GM19035 (cell line): ENCODE measurements around the gene PRKACA.

Source experiments
- ATAC-seq: cut with Tn5 transposase; IDR thresholded peaks from one replicate; pipeline ENCODE4 v1.9.1; 2021; ENCODE audit not compliant: unreplicated experiment

Gene PRKACA

DNA sequence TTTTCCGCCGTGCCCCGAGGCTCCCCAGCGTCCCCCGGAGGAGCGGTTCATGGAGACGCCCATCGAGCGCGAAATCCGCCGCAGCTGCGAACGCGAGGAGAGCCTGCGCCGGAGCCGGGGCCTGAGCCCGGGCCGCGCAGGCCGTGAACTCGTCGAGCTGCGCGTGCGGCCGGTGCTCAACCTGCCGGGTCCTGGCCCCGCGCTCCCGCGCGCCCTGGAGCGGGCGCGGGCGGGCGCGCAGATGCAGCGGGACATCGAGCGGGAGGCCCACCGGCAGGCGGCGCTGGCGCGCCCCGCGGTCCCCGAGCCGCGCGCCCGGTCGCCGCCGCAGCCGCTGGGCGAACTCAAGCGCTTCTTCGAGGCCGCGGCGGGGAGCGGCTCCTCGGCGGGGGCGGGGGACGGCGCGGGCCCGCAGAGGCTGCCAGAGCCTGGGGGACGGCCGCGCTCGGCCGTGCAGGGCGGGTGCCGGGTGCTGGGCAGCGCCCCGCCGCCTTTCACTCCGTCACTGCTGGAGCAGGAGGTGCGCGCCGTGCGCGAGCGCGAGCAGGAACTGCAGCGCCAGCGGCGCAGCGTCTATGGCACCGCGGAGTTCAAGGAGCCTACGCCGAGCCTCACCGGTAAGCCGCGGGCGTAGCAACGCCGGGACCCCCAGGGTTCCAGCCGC is 44.2 kb downstream of the PRKACA start:
- ATAC-seq = peak; percentile 55

DNA sequence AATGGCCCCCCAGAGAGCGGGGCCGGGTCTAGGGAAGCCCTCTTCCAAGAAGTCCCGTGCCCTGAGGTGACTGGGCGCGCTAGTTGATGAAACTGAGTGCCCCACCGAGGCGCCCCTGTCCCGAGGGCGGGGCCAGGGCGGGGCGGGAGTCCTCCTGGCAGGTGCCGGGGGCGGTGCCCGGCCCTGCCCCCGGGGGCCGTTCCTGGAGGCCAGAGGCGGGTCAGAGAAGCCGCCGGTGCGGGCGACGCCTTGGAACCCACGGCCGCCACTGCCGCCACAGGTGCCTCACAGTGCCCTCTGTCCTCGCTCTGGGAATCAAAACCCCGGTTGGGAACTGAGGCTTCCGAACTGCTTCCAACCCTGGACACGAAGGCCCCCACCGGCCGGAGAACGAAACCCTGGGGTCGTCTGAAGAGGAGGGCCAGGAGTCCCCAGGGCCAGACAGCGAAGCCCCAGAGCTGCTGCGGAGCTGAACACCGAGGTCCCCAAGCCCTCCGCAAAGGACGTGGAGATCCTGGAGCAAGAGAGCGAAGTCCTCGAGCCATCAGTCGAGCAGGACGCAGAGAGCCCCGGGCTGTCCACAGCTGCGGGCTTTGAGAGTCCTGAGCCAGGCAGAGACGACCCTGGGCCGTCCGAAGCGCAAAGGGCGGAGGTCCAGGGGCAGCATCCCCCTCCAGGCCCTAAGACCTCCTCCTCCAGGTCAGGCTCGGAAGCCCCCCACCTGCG is 44.9 kb downstream of the PRKACA start, which contains the start of gene MISP3:
MISP3 (plus strand) TSS at position 252 of the 726 bp plus-strand sequence. CDS start 524 bp downstream, outside the sequence.
- ATAC-seq = peak; percentile 3

DNA sequence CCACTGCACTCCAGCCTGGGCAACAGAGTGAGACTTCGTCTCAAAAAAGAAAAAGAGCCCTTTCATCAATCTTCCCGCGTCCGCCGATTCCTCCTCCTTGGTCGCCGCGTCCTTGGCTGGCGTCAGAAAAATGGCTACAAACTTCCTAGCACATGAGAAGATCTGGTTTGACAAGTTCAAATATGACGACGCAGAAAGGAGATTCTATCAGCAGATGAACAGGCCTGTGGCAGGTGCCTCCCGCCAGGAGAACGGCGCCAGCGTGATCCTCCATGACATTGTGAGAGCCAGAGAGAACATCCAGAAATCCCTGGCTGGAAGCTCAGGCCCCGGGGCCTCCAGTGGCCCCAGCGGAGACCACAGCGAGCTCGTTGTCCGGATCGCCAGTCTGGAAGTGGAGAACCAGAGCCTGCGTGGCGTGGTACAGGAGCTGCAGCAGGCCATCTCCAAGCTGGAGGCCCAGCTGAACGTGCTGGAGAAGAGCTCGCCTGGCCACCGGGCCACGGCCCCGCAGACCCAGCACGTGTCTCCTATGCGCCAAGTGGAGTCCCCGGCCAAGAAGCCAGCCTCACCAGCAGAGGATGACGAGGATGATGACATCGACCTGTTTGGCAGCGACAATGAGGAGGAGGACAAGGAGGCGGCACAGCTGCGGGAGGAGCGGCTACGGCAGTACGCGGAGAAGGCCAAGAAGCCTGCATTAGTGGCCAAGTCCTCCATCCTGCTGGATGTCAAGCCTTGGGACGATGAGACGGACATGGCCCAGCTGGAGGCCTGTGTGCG is 47.1 kb downstream of the PRKACA start:
- no peak for ATAC-seq

DNA sequence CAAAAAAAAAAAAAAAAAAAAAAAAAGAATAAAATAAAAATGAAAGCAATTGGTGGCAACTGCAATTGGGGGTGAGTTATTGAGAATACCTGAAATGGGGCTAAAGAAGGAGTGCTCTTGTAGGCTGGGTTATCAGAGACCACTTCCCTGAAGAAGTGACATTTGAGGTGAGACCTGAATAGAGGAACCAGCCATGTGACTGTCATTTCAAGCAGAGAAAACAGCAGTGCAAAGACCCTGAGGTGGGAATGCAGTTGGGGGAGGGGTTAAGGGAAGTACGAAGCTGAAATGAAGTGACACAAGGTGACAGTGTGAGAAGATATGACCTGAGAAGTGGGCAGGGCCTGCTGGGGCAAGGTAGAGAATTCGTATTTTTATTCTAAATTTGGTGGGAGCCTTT is 51.4 kb downstream of the PRKACA start:
- no peak for ATAC-seq

DNA sequence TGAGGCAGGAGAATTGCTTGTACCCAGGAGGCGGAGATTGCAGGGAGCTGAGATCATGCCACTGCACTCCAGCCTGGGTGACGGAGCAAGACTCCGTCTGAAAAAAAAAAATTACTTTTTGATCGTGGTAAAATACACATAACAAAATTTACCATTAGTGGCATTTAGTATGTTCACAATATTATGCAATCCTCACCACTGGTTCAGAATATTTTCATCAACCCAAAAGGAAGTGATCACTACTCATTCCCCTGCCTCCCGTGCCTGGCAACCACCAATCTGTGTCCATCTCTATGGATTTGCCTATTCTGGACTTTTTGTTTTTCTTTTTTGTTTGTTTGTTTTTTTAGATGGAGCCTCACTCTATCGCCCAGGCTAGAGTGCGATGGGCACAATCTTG is 54.5 kb downstream of the PRKACA start:
- ATAC-seq = no peak

DNA sequence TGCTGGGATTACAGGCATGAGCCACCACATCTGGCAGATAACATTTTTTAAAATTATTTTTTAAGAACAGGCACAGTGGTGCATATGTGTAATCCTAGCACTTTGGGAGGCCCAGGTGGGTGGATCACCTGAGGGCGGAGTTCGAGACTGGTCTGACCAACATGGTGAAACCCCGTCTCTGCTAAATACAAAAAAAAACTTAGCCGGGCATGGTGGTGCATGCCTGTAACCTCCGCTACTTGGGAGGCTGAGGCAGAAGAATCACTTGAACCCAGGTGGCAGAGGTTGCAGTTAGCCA is 55.1 kb downstream of the PRKACA start:
- ATAC-seq = no peak

DNA sequence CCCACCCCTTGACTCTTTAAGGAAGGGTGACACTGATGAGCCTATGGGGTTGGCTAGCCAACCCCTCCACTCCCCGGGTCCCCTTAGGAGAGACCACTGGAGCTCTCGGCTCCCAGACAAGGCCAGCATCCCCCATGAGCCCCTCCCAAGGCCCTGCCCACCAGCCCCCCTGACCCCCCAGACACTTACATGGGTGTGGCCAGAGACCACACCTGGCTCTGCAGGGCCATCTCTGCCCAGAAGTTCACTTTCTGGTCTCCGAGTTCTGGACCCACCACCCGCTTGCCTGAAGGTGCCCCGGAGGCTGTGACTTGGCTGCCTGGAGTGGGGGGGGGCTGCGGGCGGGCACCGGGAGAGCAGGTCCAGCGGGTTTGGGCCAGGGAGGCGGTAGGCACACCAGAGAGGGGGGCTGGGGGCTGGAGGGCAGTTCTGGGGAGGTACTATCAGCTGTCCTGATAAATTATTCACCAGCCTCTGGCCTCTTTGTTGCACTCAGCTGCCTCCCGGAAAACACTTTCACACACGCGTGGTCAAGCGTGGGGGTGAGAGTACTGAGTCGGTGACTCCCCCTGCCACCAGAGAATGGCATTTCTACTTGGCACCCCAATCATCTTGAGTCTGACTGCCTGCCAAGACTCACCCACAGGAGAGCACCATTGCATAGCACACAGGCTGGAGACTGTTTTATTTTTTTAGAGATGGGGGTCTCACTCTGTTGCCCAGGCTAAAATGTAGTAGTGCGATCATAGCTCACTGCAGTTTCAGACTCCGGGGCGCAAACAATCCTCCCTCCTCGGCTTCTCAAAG is 55.6 kb downstream of the PRKACA start, which contains the start of gene PALM3:
PALM3 (minus strand) TSS at position 326 of the 807 bp plus-strand sequence; CDS start at position 230, 96 bp downstream.
- no peak for ATAC-seq

DNA sequence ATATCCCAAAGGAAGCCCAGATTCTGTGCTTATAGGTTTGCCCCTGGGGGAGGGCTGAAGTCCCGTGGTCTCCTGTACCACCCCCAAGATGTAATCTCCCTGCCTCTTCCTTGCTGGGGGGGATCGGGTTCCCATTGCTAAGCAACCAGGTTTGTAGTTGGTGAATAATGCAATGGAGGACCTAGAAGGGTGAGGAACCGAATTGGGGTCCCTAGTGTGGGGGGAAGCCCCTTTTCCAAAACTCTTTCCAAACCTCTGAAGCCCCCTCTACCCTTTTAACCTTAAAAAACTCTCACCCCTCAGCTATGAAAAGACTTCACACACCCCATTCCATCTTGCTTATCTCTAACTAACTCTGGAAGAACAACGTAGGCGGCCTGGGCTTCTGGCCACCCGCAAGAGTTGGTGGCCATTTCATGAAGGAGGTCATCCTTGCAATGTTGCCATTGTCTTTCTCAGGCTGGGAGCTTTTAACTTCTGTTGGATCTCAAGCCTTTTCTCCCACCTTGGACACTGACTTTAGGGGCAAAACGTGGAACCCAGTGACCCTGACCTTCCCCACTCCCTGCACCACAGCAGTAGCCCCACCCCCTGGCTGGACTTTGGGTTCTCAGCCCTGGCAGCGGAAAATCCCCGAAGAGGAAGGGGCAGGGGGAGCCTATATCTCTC is 56.3 kb downstream of the PRKACA start:
- no peak for ATAC-seq

DNA sequence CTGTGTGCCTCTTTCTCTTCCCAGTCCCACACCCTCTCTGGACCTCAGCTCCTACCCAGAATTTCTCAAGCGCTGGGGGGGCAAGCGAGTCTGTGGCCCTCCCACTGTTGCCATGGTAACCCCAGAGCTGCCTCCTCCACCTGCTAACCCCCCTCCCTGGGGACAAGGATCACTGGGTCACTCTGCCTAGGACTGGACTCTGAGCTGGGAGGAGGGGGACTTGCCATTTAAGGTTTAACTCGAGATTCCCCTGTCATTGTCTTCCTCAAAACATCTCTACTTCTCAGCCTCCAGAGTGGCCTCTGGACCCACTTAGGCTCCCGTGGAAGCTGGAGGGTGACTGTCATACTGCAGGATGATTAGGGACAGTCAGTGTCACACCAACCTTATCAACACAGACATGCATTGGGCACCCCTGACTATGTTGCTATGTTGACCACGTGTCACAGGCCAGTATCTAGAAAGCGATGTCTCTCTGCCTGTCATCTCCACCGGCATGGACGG is 57.9 kb downstream of the PRKACA start:
- ATAC-seq = no peak

DNA sequence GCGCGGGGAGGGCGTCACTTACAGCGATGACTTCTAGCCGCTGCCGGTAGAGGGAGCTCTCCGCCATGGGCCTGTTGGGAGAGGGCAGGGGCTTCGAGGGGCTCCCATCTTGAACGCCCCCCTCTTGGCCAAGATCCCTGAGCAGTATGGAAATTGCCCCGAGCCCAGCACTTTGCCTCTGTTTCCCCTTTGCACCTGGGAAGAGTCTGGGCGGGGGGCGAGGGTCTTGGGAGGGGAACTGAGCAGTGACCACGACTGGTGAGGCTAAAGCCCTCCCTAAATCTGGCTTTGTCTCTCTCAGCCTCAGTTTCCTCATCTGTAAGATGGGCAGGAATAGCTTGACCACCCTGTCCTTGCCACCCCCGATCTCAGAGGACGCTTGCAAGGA is 58.5 kb downstream of the PRKACA start:
- ATAC-seq = no peak

DNA sequence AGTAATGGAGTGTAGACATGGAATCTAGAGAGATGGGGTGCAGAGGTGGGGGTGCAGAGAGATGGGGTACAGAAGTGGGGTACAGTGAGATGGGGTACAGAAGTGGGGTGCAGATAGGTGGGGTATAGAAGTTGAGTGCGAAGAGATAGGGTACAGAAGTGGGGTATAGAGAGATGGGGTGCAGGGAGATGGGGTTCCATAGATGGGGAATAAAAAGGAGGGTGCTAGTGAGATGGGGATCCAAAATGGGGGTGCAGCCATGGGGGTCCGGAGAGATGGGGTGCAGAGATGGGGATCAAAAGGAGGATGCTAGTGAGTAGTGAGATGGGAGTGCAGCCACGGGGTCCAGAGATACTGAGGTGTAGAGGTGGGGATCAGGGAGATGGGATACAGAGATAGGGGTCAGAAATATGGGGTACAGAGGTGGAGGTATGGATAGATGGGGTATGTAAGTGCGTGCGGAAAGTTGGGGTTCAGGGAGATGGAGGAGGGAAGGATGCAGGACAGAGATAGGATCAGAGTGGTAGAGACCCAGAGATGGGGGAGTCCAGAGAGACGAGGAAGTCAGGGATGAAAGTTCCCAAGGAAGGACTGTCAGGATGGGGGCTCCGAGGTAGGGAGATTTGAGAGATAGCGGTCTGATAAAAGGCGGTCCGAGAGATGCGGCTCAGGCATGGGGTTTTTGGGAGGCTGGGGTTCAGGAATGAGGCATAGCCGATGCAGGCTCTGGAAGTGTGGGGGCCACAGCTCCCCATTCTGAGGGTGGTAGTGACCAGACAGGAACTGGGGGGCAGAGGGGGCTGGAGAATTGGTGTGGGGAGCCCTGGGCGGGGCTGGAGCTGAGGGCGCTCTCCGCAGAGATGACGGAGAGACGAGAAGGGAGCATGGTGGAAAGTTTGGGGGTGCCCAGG is 59.1 kb downstream of the PRKACA start:
- ATAC-seq = no peak

DNA sequence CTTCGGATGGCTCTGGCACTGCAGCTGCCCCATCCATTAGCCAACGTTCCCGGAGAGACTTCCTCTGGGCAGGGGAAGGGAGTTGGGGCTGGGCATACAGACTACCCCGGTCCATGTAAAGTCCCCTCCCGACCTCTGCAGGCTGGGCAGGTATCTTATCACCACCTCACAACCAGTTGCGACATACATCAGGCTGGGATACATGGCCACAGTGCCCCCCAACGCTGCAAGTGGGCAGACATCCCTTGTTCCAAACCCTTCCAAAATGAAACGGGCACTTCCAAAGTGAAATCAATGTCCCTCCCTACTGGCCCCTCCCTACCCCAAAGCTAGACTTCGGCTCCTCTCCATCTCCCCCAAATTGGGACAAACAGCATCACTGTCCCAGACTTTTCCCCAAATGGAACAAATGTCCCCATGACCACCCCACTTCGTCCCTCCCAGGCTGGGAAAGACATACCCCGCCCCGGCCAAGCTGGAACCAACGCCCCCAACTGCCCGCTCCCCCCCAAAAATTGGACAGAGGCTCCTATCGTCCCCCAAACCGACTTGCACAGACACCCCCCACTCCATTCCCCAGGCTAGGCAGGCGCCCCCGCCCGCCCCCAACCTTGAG is 60.7 kb downstream of the PRKACA start:
- ATAC-seq = no peak

DNA sequence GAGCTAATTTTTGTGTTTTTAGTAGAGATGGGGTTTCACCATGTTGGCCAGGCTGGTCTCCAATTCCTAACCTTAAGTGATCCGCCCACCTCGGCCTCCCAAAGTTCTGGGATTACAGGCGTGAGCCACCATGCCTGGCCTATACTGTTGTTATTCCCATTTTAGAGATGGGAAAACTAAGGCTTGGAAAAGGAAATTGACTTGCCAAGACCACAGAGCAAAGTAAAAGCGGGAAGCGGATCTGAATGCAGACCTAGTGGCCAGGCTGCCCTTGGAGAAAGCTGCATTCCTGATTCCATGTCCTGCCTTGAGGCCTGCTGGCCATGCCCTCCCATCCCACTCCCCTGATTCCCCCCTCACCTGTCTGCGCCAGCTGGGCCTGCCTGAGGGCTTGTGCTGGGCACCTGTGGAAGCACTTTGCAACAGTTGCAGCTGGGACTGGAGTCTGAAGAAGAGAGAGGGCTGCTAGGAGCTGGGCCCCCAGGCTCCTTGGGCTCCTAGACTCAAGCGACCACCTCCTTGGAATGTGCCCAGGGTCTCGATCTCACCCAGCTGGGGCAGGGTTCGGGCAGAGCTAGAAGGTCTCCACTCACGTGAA is 61.4 kb downstream of the PRKACA start:
- no peak for ATAC-seq

DNA sequence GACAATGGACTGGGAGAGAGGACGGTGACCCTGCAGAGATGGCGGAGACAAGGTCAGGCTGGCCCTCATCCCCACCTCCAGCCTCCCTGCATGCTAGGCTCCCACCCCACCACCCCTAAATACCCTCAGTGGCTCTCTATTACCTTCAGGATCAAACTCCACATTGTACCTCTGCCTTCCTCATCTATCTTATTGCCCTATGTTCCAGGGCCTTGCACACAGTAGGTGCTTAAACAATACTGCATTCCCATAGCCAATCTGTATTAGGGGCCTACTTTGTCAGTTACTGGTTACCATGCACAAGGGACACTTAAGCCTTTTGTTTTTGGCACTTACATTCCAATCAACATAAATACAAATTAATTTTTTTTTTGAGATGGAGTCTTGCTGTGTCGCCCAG is 62.2 kb downstream of the PRKACA start:
- ATAC-seq = no peak

DNA sequence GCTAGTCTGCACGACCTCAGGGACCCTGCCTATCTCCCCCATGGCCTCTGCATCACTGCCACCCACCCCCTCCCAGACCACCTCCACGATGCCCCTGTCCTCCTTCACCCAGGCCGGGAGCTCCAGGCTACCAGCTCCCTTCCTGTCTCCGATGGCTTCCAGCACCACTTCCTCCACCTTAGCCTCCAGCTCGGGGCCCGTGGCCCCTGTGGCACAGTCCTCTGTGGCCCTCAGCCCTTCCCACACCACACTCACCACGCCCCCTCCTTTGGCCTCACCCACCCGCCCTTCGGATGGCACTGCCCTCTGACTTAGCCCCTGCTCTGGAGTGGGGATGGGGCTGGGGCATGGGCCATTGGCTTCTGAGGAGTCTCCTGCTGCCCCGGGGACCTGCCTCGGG is 62.8 kb downstream of the PRKACA start:
- no peak for ATAC-seq

DNA sequence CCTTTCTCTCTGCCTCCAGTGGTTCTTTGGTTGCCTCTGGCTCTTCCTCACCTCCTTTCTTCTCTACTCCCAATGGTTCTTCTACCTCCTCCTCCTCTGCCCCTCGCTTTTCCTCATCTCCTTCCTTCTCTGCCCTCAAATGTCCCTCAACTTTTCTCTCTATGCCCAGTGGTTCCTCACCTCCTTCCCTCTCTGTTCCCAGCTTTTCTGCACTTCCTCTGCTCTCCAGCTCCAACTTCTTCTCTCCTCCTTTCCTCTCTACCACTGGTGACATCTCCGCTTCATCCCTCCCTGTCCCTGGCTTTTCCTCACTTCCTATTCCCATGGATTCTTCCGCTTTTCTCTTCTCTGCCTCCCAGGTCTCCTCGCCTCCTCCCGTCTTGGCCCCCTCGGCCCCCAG is 63.5 kb downstream of the PRKACA start:
- no peak for ATAC-seq

DNA sequence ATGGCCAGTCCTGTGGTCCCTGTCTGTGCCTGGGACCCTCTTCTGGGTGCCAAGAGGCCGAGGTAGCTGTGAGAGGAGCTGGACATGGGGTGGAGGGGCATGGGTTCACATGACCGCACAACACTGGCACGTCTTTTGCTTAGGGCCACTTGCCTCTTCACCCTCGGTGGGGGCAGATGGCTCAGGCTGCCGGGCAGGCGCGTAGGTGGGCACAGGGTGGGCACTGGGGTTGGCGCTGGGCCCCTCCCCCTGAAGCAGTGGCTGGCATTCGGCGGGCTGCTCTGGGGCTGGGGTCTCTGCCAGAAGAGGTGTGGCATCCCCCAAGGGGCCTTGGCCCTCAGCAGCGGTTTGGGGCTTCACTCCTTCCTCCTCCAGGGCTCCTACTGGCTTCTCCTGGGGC is 64.1 kb downstream of the PRKACA start:
- ATAC-seq = no peak

DNA sequence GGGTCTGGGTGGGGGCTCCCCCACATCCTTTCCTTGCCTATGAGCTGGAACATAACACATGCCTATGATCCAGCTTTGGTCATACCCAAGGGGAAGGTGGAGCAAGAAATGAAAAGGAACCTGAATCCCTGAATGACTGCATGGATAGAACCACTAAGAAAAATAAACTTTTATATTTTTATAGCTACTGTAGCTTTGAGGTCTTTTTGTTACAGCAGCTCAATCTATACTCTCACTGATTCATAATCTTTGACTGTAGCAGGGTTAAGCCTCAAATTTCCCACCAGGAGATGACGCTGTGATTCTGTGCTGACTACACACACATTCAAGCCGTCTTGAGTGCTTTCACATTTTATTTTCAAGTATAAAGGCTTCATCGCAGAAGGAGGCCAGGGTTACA is 64.5 kb downstream of the PRKACA start:
- ATAC-seq = no peak

DNA sequence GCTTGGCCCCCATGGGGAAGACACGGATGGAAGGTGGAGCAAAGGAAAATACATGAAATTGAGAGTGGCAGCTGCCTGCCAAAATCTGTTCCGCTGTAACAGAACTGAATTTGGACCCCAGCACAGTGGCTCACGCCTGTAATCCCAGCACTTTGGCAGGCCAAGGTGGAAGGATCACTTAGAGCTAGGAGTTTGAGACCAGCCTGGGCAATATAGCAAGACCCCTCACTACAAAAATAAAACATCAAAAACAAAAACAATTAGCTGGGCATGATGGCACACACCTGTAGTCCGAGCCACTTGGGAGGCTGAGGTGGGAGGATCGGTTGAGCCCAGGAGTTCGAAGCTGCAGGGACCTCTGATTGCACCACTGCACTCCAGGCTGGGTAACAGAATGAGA is 65.1 kb downstream of the PRKACA start:
- ATAC-seq = no peak
